Skin of body (tissue), 2 donors: ENCODE data around the gene CCL22. TPM values are rescaled to one million over a fixed set of nuclear protein-coding genes. Genes with fewer than 3 reads are reported as not detected.
"Not testable (repeated sequence)": the region's sequence is repeated elsewhere in the genome, so short reads cannot be mapped to it uniquely, and the experiment has no call there.

Experiments
- DNase-seq: peaks from one replicate; lab custom pipeline; 2025; lab: John Stamatoyannopoulos, UW
- total RNA-seq: library from RNA; depleted of rRNA; stranded (reverse); fragments of >200 nt; gene quantifications from one replicate; pipeline ENCODE4 v1.2.3, GENCODE V29; 2014

The CCL22 gene
- total RNA-seq, 1 donor from 2014 or later = 0.69 TPM

GRCh38 chr16:57391708-57392107 is 33.1 kb downstream of the CCL22 start:
- DNase-seq = no peak

GRCh38 chr16:57392694-57393093 is 34.1 kb downstream of the CCL22 start:
- no peak for DNase-seq

GRCh38 chr16:57394444-57394843 is 35.9 kb downstream of the CCL22 start:
- no peak for DNase-seq

GRCh38 chr16:57395026-57395425 is 36.4 kb downstream of the CCL22 start:
- DNase-seq = no peak

DNA sequence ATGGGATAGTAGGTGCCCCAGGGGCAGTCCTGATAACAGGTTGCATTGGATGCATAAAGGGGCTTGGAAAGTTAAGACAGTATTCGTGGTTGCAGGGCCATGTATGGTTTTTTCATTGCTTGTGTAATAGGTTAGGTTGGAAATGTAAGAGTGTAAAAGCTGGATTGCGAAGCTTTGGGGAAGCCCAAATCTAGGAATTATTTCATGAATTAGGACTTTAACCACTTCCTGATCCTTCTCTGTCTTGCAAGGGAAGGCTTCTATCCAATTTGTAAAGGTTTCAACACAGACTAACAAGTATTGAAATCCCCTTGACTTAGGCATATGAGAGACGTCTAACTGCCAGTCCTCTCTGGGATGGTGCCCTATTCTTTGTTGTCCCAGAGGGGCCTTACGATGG is 38.2 kb downstream of the CCL22 start:
- no peak for DNase-seq

GRCh38 chr16:57397493-57397892 is 38.9 kb downstream of the CCL22 start:
- DNase-seq = not testable (repeated sequence)

DNA sequence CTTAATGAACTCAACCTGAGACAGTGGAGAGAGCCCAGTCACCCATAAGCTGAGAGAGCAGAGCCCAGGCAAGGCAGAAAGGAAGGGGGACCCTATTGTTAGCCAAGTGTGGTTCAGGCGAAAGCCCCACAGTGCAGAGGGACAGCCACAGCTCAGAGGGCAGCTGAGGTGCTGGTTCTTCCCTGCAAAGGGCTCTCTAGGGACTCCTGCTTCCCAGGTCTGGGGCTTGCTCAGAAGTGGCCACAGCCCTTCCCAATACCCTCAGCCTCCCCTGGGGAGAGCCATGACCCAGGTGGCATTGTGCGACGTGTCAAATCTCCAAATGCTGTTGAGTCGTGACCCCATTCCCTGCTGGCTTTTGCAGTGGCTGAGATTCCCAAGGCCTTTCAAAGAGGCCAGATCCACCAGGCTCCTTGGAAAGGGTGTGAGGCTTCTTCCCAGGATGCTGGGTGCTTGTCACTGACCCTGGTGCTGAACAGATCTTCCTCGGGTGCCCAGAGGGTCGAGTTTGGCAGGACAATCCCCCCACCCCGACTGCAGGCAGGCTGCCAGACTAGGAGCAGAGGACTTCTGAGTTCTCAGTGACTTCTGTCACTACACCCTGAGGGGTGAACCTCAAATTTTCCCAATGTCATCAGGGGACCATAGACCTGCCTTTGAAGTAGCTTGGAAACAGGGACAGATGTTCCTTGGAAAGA is 43.5 kb downstream of the CCL22 start:
- no peak for DNase-seq

- DNase-seq = no peak
Observed at GRCh38 chr16:57403965-57404817, 45.6 kb downstream of the CCL22 start, which contains the start of gene CCL17. Gene CCL17, plus strand, starts transcription at chr16:57404767. Its CDS starts 9,166 bp downstream, at chr16:57413933.

DNA sequence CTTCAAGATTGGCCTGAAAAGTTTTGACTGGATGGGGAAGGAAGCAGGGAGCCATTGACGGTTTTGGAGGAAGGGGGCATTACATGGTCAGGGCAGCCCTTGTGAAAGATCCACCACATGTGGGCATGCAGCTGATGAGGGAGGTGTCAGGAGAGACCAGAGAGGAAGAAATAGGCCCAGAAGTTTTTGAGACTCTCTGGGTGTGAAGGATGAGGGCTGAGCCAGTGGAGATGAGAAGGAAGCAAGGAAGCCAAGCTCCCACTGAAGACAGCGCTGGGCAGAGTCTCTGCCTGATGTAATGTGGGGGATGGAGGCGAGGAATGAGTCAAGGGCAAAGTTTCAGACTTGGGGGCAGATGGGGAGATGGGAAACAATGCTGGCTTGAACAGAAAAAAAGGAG is 46.5 kb downstream of the CCL22 start:
- DNase-seq = no peak

- DNase-seq = no peak
Observed at GRCh38 chr16:57406881-57407280, 48.3 kb downstream of the CCL22 start.

DNA sequence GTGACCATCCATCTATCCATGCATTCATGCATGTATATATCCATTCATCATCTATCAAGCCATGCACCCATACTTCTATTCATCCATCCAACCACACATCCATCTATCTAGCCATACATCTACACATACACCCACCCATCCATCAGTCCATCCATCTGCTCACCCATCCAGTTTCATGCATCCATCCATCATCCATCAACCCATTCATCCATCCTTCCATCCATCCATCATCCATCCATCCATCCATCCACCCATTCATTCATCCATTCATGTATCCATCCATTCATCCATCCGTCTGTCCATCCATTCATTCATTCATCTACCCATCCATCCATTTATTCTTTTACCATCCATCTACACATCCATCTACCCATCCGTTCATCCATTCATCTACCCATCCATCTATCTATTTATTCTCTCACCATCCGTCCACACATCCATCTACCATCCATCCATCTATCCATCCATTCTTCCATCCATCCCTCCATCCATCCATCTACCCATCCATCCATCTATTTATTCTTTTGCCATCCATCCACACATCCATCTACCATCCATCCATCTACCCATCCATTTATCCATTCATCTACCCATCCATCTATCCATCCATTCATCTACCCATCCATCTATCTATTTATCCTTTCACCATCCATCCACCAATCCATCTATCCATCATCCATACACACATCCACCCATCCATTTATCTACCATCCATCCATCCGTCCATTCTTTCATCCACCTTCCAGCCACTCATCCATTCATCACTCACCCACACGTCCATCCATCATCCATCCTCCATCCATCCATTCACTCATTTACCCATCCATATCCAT is 49.2 kb downstream of the CCL22 start:
- no peak for DNase-seq

DNA sequence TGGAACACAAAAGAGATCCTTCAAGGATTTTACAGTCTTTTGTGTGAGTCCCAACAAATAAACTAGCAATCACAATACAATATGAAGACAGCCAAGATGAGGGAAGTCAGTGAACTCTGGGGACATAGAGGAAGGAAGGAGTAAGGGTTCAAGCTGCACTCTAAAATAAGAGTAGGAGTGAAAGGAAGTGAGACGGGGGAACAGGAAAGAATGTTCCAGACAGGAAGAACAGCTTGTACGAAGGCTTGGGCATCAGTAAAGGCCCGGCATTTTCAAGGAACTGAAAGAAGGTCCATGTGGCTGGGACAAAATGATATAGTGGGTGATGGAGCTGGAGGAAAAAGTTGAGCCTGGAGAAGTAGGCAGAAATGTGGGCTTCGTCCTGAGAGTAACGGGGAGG is 50.5 kb downstream of the CCL22 start:
- DNase-seq = no peak

GRCh38 chr16:57409870-57410587 is 51.4 kb downstream of the CCL22 start:
- no peak for DNase-seq

DNA sequence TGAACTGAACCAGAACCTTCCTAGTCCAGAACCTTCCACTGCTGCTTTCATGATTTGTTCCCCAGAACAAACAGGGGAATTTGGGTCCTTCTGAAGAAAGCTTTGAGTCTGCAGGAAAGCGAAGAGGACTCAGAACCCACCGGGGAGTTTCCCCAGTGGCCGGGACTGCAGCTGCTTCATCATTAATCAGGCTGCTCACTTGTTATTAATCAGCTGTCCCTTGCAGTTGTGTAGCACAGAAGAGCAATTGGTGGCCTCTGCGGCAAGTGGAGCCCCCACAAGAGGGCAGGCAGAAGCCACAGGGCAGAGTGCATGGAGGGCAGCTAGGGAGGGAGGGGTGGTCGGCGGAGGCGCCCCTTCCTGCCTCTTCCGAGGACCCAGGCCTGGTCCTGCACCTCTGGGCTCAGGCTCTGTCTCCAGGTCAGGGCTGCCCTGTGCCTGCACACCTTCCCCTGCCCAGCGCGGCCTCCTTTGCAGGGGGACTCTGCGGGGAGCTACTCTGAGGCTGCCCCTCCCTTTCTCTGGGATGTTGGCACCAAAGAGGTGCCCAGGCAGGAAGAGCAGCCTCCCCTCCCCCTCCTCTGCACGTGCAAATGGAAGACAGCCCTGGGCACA is 52.9 kb downstream of the CCL22 start:
- DNase-seq = no peak

GRCh38 chr16:57412584-57412983 is 54.0 kb downstream of the CCL22 start:
- no peak for DNase-seq

GRCh38 chr16:57413301-57413730 is 54.7 kb downstream of the CCL22 start:
- DNase-seq = no peak

DNA sequence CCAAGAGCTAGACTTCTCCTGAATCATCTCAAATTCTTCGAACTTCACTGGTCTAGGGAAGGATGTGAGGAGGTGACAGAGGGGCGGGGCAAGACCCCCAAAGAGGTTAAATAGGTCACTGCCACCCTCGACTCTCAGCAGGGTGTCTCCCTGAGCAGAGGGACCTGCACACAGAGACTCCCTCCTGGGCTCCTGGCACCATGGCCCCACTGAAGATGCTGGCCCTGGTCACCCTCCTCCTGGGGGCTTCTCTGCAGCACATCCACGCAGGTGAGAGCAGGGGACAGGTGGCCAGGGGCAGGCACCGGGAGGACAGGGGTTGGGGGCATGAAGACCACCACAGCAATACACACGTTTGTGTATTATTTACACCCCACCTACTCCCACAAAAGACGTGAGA is 55.1 kb downstream of the CCL22 start:
- no peak for DNase-seq
